SU-DHL-6 (cell line): ENCODE results near the gene WDR7.

Source experiments
- H2AFZ ChIP-seq: fragments of 200-600 bp; sonication (generic); 2 replicates; pipeline ENCODE4 v1.6.1; 2014; ENCODE audit warnings: low read depth, mild to moderate bottlenecking, moderate library complexity, mixed read lengths, antibody characterized with exemption, low read length; ENCODE audit not compliant: severe bottlenecking
- H3F3A ChIP-seq: fragments of 200-600 bp; shearing (Covaris generic); 2 replicates; pipeline ENCODE4 v1.6.0; 2016; ENCODE audit warnings: antibody characterized with exemption, mild to moderate bottlenecking; ENCODE audit not compliant: insufficient read depth
- H3K27ac ChIP-seq: fragments of 200-600 bp; sonication (generic); 2 replicates; pipeline ENCODE4 v1.5.1; 2016; ENCODE audit warnings: low read depth, mild to moderate bottlenecking, low read length, moderate library complexity, mixed read lengths
- H3K27me3 ChIP-seq: fragments of 200-600 bp; sonication (generic), shearing (Covaris generic); 2 replicates; pipeline ENCODE4 v1.6.0; 2014; ENCODE audit warnings: mild to moderate bottlenecking, low read length
- H3K36me3 ChIP-seq: fragments of 200-600 bp; sonication (generic); 2 replicates; pipeline ENCODE4 v1.6.1; 2014; ENCODE audit warnings: mild to moderate bottlenecking, low read length, mixed read lengths
- H3K4me2 ChIP-seq: fragments of 300-600, 200-600 bp; shearing (Covaris generic), sonication (generic); 2 replicates; pipeline ENCODE4 v1.6.0; 2014; ENCODE audit warnings: low read length, low read depth, mild to moderate bottlenecking; ENCODE audit not compliant: poor library complexity, severe bottlenecking
- H3K4me3 ChIP-seq: fragments of 200-600 bp; sonication (generic); 2 replicates; pipeline ENCODE4 v1.5.1; 2014; ENCODE audit warnings: antibody characterized with exemption, low read length, mild to moderate bottlenecking, mixed read lengths; ENCODE audit not compliant: insufficient read depth, poor library complexity, severe bottlenecking
- H3K79me2 ChIP-seq: fragments of 200-600 bp; sonication (generic); 2 replicates; pipeline ENCODE4 v1.6.1; 2014; ENCODE audit warnings: mild to moderate bottlenecking, low read length, moderate library complexity; ENCODE audit not compliant: insufficient read depth
- H3K9ac ChIP-seq: fragments of 200-600 bp; sonication (generic); 2 replicates; pipeline ENCODE4 v1.7.0; 2014; ENCODE audit warnings: mild to moderate bottlenecking, low read length
- H3K9me2 ChIP-seq: fragments of 200-600 bp; sonication (generic); replicated peaks from 2 replicates; pipeline ENCODE4 v1.6.1; 2014; ENCODE audit warnings: low read length; ENCODE audit not compliant: insufficient read depth
- H3K9me3 ChIP-seq: fragments of 200-600 bp; sonication (generic); 2 replicates; pipeline ENCODE4 v1.6.1; 2014; ENCODE audit warnings: low read length, mixed read lengths; ENCODE audit not compliant: insufficient read depth
- H4K20me1 ChIP-seq: fragments of 200-600 bp; sonication (generic); 2 replicates; pipeline ENCODE4 v1.6.1; 2014; ENCODE audit warnings: low read depth, mild to moderate bottlenecking, antibody characterized with exemption, low read length, moderate library complexity, mixed read lengths
- EZH2phosphoT487 ChIP-seq: fragments of 200-600 bp; sonication (generic), shearing (Covaris generic); conservative IDR thresholded peaks from 2 replicates; pipeline ENCODE4 v1.6.1; 2018; ENCODE audit warnings: mild to moderate bottlenecking, antibody characterized with exemption, low read length, moderate library complexity, mixed read lengths
- TF ChIP-seq, protein P1 (sequence below): fragments of 200-600 bp; sonication (generic); IDR thresholded peaks from one replicate; pipeline ENCODE4 v1.5.1; 2017; ENCODE audit warnings: antibody characterized with exemption, mild to moderate bottlenecking, low read length, moderate library complexity; ENCODE audit not compliant: insufficient read depth, poor library complexity, severe bottlenecking

Gene WDR7

DNA sequence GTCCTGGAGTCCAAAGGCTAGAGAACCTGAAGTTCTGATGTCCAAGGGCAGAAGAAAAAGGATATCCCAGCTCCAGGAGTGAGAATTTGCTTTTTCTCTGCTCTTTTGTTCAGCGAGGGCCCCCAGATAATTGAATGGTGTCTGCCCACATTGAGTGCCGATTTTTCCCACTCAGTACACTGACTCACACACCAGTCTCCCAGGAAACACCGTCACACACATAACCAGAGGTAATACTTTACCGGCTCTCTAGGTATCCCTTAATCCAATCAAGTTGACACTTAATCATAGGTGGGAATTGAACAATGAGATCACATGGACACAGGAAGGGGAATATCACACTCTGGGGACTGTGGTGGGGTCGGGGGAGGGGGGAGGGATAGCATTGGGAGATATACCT is 161.5 kb downstream of the WDR7 start:
- no peaks in the 10 kb centered on the region for H3K27me3 ChIP-seq
- H3F3A ChIP-seq: no peaks in the 10 kb centered on the region
- no peak for TF ChIP-seq EZH2phosphoT487
- TF ChIP-seq, protein P1, sequence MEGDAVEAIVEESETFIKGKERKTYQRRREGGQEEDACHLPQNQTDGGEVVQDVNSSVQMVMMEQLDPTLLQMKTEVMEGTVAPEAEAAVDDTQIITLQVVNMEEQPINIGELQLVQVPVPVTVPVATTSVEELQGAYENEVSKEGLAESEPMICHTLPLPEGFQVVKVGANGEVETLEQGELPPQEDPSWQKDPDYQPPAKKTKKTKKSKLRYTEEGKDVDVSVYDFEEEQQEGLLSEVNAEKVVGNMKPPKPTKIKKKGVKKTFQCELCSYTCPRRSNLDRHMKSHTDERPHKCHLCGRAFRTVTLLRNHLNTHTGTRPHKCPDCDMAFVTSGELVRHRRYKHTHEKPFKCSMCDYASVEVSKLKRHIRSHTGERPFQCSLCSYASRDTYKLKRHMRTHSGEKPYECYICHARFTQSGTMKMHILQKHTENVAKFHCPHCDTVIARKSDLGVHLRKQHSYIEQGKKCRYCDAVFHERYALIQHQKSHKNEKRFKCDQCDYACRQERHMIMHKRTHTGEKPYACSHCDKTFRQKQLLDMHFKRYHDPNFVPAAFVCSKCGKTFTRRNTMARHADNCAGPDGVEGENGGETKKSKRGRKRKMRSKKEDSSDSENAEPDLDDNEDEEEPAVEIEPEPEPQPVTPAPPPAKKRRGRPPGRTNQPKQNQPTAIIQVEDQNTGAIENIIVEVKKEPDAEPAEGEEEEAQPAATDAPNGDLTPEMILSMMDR: no peak
- H3K79me2 ChIP-seq: no peaks in the 10 kb centered on the region
- H4K20me1 ChIP-seq: no peaks in the 10 kb centered on the region
- no peak overlapping the region for H3K9ac ChIP-seq
- H3K27ac ChIP-seq: no peak overlapping the region
- no peak overlapping the region for H3K4me3 ChIP-seq
- no peak overlapping the region for H3K4me2 ChIP-seq
- H3K36me3 ChIP-seq: peaks cover 3% of the 10 kb centered on the region; the same call in 1 of the 2 replicates
- no peaks in the 10 kb centered on the region for H3K9me2 ChIP-seq
- H2AFZ ChIP-seq: no peak overlapping the region
- H3K9me3 ChIP-seq: no peaks in the 10 kb centered on the region

DNA sequence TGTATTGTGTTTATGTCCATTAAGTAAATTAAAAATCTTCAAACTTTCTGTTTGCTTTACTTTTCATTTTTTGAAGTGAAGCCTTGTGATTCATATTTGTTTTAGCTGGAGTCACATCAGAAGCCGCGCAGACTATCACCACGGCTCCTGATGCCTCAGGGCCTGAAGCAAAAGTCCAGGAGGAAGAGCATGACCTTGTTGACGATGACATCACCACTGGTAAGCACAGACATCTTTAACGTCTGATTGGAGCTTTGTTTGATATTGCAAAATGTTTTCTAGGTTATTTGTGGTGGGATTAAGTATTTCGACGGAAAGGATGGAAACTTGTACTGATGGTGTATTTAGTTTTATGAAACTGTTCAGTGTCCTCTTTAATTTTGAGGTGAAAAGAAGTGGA is 164.8 kb downstream of the WDR7 start:
- Histone ChIP-seq H3F3A (no peaks in the 10 kb centered on the region), H3K4me3 (no peak overlapping the region), H3K9me3 (no peaks in the 10 kb centered on the region), H2AFZ (no peak overlapping the region), H3K9me2 (no peaks in the 10 kb centered on the region), H3K27me3 (no peaks in the 10 kb centered on the region), H3K4me2 (no peak overlapping the region), H3K36me3 (peaks cover 3% of the 10 kb centered on the region; the same call in 1 of the 2 replicates), H3K27ac (no peak overlapping the region), H4K20me1 (no peaks in the 10 kb centered on the region), H3K79me2 (no peaks in the 10 kb centered on the region), H3K9ac (no peak overlapping the region)
- no peak for TF ChIP-seq EZH2phosphoT487
- TF ChIP-seq, protein P1: no peak

DNA sequence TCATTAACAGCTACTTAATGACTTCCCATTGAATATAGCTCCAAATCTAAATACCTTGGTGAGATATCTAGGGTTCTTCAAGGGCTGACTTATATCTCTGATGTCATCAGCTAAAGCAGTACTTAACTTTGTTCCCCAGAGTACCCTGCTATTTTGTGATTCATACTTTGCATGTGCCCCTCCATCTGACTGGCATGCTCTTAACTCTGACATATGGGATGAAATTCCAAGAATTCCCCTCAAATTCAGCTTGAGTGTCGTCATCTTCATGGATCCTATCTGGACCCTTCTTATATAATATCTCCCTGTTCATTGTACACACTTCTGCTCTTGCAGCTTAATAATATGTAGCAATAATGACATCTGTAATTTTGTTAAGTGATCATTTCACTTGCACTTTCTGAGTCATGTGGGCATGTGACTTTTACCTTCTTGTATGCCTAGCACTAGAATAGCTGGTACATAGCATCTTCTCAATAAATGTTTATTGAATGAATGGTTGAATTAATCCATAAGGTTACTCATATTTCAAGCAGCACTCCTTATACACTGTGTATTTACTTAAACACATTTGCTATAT is 172.9 kb downstream of the WDR7 start:
- no peak for TF ChIP-seq EZH2phosphoT487
- TF ChIP-seq, protein P1: no peak

More for the DNA sequence above, 172.9 kb downstream of the WDR7 start:
- Histone ChIP-seq H3K4me3 (no peak overlapping the region), H3K79me2 (no peaks in the 10 kb centered on the region), H3K36me3 (no peaks in the 10 kb centered on the region), H4K20me1 (no peaks in the 10 kb centered on the region), H3K9me3 (no peaks in the 10 kb centered on the region), H3K27ac (no peak overlapping the region), H2AFZ (no peak overlapping the region), H3K27me3 (no peaks in the 10 kb centered on the region), H3K9me2 (no peaks in the 10 kb centered on the region), H3K9ac (no peak overlapping the region), H3F3A (no peaks in the 10 kb centered on the region), H3K4me2 (no peak overlapping the region)
